NCI-H446 (cell line): ENCODE results near the gene CRYAA.
"Not testable (repeated sequence)": the region's sequence is repeated elsewhere in the genome, so short reads cannot be mapped to it uniquely, and the experiment has no call there.

Experiments used
- DNase-seq, 2 experiments: peaks; one replicate each; lab custom pipeline; 2025; lab: John Stamatoyannopoulos, UW

The CRYAA gene

GRCh38 chr21:43177043-43177906 lies 8.5 kb downstream of the CRYAA start:
- not testable (repeated sequence) for DNase-seq

- DNase-seq = not testable (repeated sequence)
These were observed 9.5 kb downstream of the CRYAA start for GRCh38 chr21:43178175-43178826.

GRCh38 chr21:43181033-43181432 lies 12.2 kb downstream of the CRYAA start:
- DNase-seq = not testable (repeated sequence)

- not testable (repeated sequence) for DNase-seq
These were observed 18.5 kb downstream of the CRYAA start for GRCh38 chr21:43187268-43187667.

- no peak for DNase-seq
These were observed 18.9 kb downstream of the CRYAA start for GRCh38 chr21:43187715-43188114.

- DNase-seq = no peak
These were observed 19.4 kb downstream of the CRYAA start for GRCh38 chr21:43188181-43188580.

- peak; percentile 89 to 96 for DNase-seq
These were observed 19.9 kb downstream of the CRYAA start for GRCh38 chr21:43188592-43189210.

- no peak for DNase-seq
These were observed 21.1 kb downstream of the CRYAA start for GRCh38 chr21:43189936-43190335.

- DNase-seq = no peak
These were observed 21.7 kb downstream of the CRYAA start for GRCh38 chr21:43190544-43190943.

- no peak for DNase-seq
These were observed 22.1 kb downstream of the CRYAA start for GRCh38 chr21:43190951-43191350.

GRCh38 chr21:43191521-43191920 lies 22.7 kb downstream of the CRYAA start:
- DNase-seq = no peak

- DNase-seq = no peak
These were observed 23.2 kb downstream of the CRYAA start for GRCh38 chr21:43191971-43192370.

- peak; percentile 41 to 84 for DNase-seq
These were observed 23.8 kb downstream of the CRYAA start for GRCh38 chr21:43192501-43193081.

- DNase-seq = no peak
These were observed 24.4 kb downstream of the CRYAA start for GRCh38 chr21:43193088-43193650.

- DNase-seq = peak in 1 of 2 experiments; percentile 17
These were observed 25.0 kb downstream of the CRYAA start for GRCh38 chr21:43193651-43194302.

- DNase-seq = no peak
These were observed 25.7 kb downstream of the CRYAA start for GRCh38 chr21:43194303-43195120.

GRCh38 chr21:43195121-43196021 lies 26.6 kb downstream of the CRYAA start:
- no peak for DNase-seq

GRCh38 chr21:43196826-43197225 lies 28.0 kb downstream of the CRYAA start:
- no peak for DNase-seq

- no peak for DNase-seq
These were observed 29.6 kb downstream of the CRYAA start for GRCh38 chr21:43198376-43198775.

- DNase-seq = no peak
These were observed 32.7 kb downstream of the CRYAA start for GRCh38 chr21:43201491-43201890.
